Epithelial cell of esophagus (primary cell): ENCODE measurements around the gene ST6GALNAC5.
A peak's percentile ranks its signal among the peaks of the same experiment; 100 is the strongest.

Experiments used
- DNase-seq: peaks from one replicate; pipeline ENCODE4 v3.0.0; 2010; ENCODE audit warnings: low read depth
- H3K4me3 ChIP-seq: 2 replicates; pipeline ENCODE4 v1.5.1; 2011; ENCODE audit warnings: mild to moderate bottlenecking, low read length, control low read depth
- TF ChIP-seq, protein P1 (sequence below): IDR thresholded peaks from 2 replicates; pipeline ENCODE4 v1.5.1; 2011; ENCODE audit warnings: low read depth, mild to moderate bottlenecking, low read length, control low read depth, inconsistent platforms; ENCODE audit not compliant: insufficient read depth; ENCODE audit errors: missing control alignments

The ST6GALNAC5 gene

GRCh38 chr1:76998582-76999223 is 131.4 kb downstream of the ST6GALNAC5 start:
- no peak overlapping the region for H3K4me3 ChIP-seq
- peak; percentile 92 for DNase-seq
- TF ChIP-seq, protein P1, sequence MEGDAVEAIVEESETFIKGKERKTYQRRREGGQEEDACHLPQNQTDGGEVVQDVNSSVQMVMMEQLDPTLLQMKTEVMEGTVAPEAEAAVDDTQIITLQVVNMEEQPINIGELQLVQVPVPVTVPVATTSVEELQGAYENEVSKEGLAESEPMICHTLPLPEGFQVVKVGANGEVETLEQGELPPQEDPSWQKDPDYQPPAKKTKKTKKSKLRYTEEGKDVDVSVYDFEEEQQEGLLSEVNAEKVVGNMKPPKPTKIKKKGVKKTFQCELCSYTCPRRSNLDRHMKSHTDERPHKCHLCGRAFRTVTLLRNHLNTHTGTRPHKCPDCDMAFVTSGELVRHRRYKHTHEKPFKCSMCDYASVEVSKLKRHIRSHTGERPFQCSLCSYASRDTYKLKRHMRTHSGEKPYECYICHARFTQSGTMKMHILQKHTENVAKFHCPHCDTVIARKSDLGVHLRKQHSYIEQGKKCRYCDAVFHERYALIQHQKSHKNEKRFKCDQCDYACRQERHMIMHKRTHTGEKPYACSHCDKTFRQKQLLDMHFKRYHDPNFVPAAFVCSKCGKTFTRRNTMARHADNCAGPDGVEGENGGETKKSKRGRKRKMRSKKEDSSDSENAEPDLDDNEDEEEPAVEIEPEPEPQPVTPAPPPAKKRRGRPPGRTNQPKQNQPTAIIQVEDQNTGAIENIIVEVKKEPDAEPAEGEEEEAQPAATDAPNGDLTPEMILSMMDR = no peak

DNA sequence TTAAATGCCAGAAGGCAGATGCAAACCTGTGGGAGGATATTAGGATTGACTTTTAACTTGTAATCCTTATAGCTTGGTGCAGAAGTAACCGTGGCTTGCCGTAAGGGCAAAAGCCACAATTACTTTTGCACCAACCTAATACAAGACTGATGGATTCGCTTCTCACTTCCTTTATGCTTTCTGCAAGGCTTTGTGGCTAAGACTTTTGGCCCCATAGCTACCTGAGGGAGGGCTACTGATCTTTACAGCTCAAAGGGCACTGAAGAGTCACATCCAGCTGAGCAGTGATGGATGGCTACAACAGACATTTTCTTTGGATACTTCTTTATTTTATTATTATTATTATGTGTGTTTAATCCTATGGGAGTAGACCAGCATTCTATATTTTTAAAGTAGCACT is 140.4 kb downstream of the ST6GALNAC5 start:
- DNase-seq = no peak
- TF ChIP-seq, protein P1 = no peak
- H3K4me3 ChIP-seq = no peak overlapping the region

DNA sequence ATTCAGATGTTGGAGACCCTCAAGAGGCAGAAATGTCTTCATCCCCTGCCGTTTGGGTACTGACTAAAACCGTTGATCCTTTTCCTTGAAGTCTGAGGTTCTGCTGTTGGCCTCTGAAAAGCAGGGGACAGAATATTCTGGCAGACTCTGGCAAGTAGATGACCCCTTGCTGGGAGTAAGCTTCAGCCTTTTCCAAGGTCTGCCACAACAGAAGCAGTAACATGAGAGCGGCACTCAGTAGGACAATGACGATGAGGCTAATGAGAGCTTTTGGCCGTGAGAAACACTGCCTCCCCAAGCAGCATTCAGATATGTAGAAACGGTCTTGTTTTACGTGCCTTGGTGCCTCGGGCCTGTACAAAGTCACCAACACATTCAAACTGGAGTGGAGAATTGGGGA is 143.7 kb downstream of the ST6GALNAC5 start:
- TF ChIP-seq, protein P1 = no peak
- no peak for DNase-seq
- H3K4me3 ChIP-seq = no peak overlapping the region

DNA sequence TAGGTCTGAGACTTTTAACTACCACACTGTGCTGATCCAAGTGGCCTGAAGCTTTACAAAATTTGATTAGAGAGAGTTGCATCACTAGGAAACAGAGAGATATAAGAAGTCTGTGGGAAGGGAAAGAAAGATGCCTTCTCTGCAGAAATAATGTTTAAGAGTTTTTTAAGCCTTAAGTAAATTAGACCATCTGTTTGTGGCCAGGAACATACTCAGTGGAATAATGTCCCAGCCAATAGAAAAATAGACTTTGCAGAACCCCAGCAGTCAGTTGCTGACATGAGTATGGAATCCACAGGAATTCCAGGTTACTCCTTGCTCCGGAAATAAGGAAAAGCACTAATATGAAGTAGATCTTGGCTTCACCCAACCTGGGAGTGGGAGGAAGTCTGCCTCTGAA is 144.8 kb downstream of the ST6GALNAC5 start:
- DNase-seq = no peak
- TF ChIP-seq, protein P1 = no peak
- H3K4me3 ChIP-seq = no peak overlapping the region

DNA sequence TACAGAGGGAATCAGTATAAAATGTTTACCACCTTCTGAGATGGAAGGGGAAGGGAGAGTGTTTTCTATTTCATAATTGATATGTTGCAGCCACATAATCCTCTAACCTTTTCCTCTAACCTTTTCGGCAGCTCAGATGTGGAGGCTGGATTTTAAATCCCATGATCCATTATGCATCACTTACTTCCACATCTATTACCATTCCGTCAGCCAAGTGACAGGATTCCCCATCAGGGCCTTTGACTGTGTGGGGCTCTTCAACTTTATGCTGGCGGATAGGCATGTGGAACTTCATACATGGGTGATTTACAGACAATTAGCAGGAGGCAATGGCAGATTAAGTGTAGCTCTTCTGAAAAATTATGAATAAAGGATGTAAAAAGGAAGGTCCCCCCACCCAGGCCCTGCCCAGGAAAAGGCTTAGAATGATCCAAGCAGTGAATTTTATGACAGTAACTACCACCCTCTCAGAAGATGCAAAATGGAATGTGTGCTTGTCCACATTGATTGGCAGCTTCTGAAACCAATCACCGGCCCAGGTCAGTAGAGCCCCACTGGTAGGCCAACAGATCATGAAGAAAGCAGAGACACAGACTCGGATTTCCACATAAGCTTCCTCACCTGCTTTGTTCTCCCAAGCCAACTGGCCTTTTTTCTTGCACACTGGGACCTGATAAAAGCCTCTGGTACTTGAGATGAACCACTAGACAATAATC is 147.0 kb downstream of the ST6GALNAC5 start:
- TF ChIP-seq, protein P1 = no peak
- DNase-seq = no peak
- no peak overlapping the region for H3K4me3 ChIP-seq

DNA sequence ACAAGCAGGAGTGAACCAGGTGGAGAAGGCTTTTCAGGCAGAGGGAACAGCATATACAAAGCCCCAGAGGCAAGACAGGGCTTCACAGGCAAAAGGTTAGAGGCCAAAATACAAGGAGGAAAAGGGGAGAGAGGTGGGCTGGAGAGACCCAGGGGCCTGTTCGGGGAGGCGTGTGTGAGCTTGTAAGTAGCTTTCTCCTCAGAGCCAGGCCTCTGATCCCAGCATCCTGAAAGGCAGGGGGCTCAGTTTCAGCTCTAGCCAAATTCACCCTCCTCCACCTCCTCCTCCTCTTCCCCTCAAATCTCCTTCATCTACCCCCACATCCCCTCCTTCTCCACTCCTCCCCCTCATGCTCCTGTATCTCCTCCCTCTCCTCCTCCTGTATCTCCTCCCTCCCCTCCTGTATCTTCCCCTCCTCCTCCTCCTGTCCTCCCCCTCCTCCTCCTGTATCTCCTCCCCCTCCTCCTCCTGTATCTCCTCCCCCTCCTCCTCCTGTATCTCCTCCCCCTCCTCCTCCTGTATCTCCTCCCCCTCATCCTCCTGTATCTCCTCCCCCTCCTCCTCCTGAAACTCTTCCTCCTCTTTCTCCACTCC is 148.6 kb downstream of the ST6GALNAC5 start:
- H3K4me3 ChIP-seq = no peak overlapping the region
- TF ChIP-seq, protein P1 = no peak
- no peak for DNase-seq
